Endothelial cell (in vitro differentiated cells): ENCODE results near the gene SLC37A1. TPM values are rescaled to one million over a fixed set of nuclear protein-coding genes. Genes with fewer than 3 reads are reported as not detected.

Experiments
- DNase-seq: peaks from one replicate; pipeline ENCODE4 v3.0.0; 2021; ENCODE audit warnings: low spot score
- H3K27ac Mint-ChIP-seq: one replicate; pipeline ENCODE4 v1.8.0; 2021; ENCODE audit warnings: mixed read lengths, inconsistent platforms; ENCODE audit not compliant: unreplicated experiment
- H3K27me3 Mint-ChIP-seq: one replicate; pipeline ENCODE4 v1.8.0; 2021; ENCODE audit warnings: mild to moderate bottlenecking, moderate library complexity, mixed read lengths, inconsistent platforms; ENCODE audit not compliant: unreplicated experiment
- H3K36me3 Mint-ChIP-seq: one replicate; pipeline ENCODE4 v1.8.0; 2021; ENCODE audit warnings: mild to moderate bottlenecking, low read depth, mixed read lengths, inconsistent platforms; ENCODE audit not compliant: unreplicated experiment
- H3K4me1 Mint-ChIP-seq: one replicate; pipeline ENCODE4 v1.8.0; 2021; ENCODE audit warnings: mild to moderate bottlenecking, mixed read lengths, inconsistent platforms; ENCODE audit not compliant: unreplicated experiment
- H3K4me3 Mint-ChIP-seq: one replicate; pipeline ENCODE4 v1.8.0; 2021; ENCODE audit warnings: mild to moderate bottlenecking, mixed read lengths, inconsistent platforms; ENCODE audit not compliant: unreplicated experiment
- H3K9me3 Mint-ChIP-seq: one replicate; pipeline ENCODE4 v1.8.0; 2021; ENCODE audit warnings: mixed read lengths, inconsistent platforms; ENCODE audit not compliant: unreplicated experiment
- CTCF ChIP-seq: fragments of 200-600 bp; sonication (generic); IDR thresholded peaks from one replicate; pipeline ENCODE4 v1.5.0; 2021; ENCODE audit warnings: antibody characterized with exemption; ENCODE audit not compliant: unreplicated experiment
- total RNA-seq: library from RNA; stranded (reverse); fragmentation: NEBNext Ultra II Directional; extraction: Animal tissue kit (Norgen Biotek cat#: 25700); gene quantifications from one replicate; pipeline ENCODE4 v1.2.1, GENCODE V29; 2021; ENCODE audit not compliant: unreplicated experiment

Gene SLC37A1
- total RNA-seq, 1 donor from 2014 or later, result 12.3 TPM

GRCh38 chr21:42527489-42528158 lies 14.0 kb downstream of the SLC37A1 start:
- peaks cover 3% of the 10 kb centered on the region for H3K27me3 Mint-ChIP-seq
- DNase-seq, result no peak
- H3K36me3 Mint-ChIP-seq, result peaks cover 4% of the 10 kb centered on the region
- H3K27ac Mint-ChIP-seq, result no peak overlapping the region
- no peak overlapping the region for H3K4me3 Mint-ChIP-seq
- no peaks in the 10 kb centered on the region for H3K9me3 Mint-ChIP-seq
- no peak for TF ChIP-seq CTCF
- H3K4me1 Mint-ChIP-seq, result peaks cover 12% of the 10 kb centered on the region

- H3K27me3 Mint-ChIP-seq, result peaks cover 6% of the 10 kb centered on the region
- TF ChIP-seq CTCF, result no peak
- peaks cover 4% of the 10 kb centered on the region for H3K36me3 Mint-ChIP-seq
- DNase-seq, result no peak
- no peak overlapping the region for H3K27ac Mint-ChIP-seq
- no peaks in the 10 kb centered on the region for H3K9me3 Mint-ChIP-seq
- H3K4me1 Mint-ChIP-seq, result peaks cover 8% of the 10 kb centered on the region
- no peak overlapping the region for H3K4me3 Mint-ChIP-seq
Measured at GRCh38 chr21:42530167-42530518, 16.5 kb downstream of the SLC37A1 start.

GRCh38 chr21:42531771-42532170 lies 18.1 kb downstream of the SLC37A1 start:
- Mint-ChIP-seq H3K4me3 (no peak overlapping the region), H3K36me3 (peaks cover 4% of the 10 kb centered on the region), H3K27ac (no peak overlapping the region), H3K27me3 (peaks cover 6% of the 10 kb centered on the region), H3K4me1 (peaks cover 8% of the 10 kb centered on the region), H3K9me3 (no peaks in the 10 kb centered on the region)
- no peak for DNase-seq
- TF ChIP-seq CTCF, result no peak

- H3K4me3 Mint-ChIP-seq, result no peak overlapping the region
- peaks cover 4% of the 10 kb centered on the region for H3K36me3 Mint-ChIP-seq
- TF ChIP-seq CTCF, result no peak
- H3K9me3 Mint-ChIP-seq, result no peaks in the 10 kb centered on the region
- no peak overlapping the region for H3K27ac Mint-ChIP-seq
- peaks cover 6% of the 10 kb centered on the region for H3K27me3 Mint-ChIP-seq
- peaks cover 8% of the 10 kb centered on the region for H3K4me1 Mint-ChIP-seq
- no peak for DNase-seq
Measured at GRCh38 chr21:42532466-42533181, 19.0 kb downstream of the SLC37A1 start.

GRCh38 chr21:42533306-42533962 lies 19.8 kb downstream of the SLC37A1 start:
- DNase-seq, result no peak
- no peak overlapping the region for H3K27ac Mint-ChIP-seq
- H3K4me3 Mint-ChIP-seq, result no peak overlapping the region

More at GRCh38 chr21:42533306-42533962, 19.8 kb downstream of the SLC37A1 start:
- TF ChIP-seq CTCF, result no peak
- Mint-ChIP-seq H3K36me3 (peaks cover 4% of the 10 kb centered on the region), H3K4me1 (peaks cover 8% of the 10 kb centered on the region), H3K27me3 (peaks cover 6% of the 10 kb centered on the region), H3K9me3 (no peaks in the 10 kb centered on the region)
